ENCODE data around the gene MINDY1. TPM values are rescaled to one million over a fixed set of nuclear protein-coding genes. Genes with fewer than 3 reads are reported as not detected.

The MINDY1 gene
- total RNA-seq, 1 donor from 2014 or later: 9.9 TPM

DNA sequence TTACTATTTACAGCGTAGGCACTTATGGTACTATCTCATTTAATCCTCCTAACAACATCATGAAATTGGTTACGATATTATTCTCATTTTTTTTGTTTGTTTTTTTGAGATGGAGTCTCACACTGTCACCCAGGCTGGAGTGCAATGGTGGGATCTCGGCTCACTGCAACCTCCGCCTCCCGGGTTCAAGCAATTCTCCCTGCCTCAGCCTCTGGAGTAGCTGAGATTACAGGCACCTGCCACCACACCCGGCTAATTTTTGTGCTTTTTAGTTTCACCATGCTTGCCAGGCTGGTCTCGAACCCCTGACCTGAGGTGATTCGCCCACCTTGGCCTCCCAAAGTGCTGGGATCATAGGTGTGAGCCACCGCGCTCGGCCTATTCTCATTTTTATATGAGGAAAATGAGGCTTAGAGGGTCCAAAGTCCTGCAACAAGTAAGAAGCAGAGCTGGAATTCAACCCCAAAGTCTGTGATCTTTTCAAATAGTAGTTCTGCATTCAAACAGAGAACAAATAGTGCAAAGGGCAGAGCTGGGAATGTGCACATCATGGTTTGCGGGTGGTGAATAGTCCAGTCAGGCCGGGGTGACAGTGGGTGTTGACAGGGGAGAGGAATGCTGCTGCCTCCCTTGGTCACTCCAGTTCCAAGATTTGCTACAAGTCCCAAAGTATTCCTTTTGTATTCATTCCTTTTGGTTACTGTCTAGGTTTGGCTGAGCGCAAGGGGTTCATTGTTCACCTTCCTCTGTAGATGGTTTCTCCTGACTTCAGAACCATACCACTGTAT lies 6.2 kb upstream of the MINDY1 start:
- DNase-seq (ENCODE audit: low read depth in 2 of 2): no peak

DNA sequence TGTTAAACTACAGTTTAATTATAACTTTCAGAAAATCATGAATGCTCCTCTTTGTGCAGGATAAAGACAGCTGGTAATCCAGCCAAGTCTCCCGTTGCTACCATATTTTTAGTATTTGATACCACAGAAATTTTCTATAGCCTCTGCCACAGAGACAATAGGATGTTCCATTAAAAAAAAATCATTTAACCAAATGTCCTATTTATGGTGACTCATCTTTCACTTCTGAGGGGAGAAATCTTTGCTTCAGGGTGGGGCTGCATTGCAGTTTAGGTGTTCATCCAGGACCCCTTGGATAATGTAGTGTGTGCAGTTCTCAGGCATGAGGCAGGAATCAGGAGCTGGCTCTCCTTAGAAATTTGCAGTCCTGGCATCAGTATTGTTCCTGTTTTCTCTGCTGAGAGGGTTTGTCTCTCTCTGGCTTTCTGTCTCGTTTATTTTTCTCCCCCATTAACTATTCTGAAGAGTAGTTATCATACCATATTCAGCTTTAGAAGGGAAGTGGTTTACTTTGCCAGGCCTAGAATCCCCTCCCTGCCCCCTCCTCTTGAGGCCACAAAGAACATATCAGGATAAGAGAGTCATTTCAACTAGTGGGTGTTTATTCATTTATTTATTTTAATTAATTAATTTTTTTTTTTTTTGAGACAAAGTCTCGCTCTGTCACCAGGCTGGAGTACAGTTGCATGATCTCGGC lies 4.6 kb upstream of the MINDY1 start:
- no peak for DNase-seq (ENCODE audit: low read depth in 2 of 2)

DNA sequence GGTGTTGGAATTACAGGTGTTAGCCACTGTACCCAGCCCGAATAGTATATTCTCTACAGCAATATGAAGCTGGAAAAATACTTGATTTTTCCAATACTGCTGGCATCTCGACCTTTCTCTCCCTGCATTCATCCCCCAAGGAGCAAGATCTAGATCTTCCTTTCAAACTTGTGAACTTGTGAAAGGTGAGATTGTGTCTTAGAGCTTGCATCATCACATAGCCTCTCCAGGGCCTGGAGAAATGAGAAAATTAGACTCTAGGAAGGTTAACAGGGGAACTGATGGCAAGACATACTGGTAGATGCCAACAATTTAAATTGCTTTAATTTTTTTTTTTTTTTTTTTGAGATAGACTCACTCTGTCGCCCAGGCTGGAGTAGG lies 3.6 kb upstream of the MINDY1 start:
- no peak for DNase-seq (ENCODE audit: low read depth in 2 of 2)

DNA sequence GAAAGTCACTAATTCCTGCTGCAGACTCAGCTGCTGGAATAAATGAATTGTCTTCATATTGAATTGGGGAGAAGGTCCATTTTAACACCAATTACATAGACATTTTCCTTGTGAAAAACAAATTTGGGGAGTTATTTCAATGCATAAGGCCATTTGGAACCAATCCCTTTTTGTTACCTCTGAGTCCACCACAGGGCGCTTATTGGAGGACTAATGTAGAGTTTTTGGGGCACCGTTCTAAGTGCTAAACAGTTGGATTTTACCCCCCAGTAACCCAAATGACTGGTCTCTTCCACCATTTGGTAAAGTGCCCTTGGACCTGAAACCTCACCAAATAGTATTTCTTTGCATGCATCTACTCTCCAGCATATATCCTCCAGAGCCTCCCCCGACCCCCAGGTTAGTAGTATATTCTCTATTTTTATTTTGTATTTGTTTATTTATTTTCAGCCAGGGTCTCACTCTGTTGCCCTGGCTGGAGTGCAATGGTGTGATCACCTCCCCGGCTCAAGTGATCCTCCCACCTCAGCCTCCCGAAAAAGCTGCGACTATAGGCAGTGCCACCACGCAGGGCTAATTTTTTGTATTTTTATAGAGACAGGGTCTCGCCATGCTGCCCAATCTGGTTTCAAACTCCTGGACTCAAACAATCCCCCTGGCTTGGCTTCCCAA lies 3.1 kb upstream of the MINDY1 start:
- no peak for DNase-seq (ENCODE audit: low read depth in 2 of 2)

DNA sequence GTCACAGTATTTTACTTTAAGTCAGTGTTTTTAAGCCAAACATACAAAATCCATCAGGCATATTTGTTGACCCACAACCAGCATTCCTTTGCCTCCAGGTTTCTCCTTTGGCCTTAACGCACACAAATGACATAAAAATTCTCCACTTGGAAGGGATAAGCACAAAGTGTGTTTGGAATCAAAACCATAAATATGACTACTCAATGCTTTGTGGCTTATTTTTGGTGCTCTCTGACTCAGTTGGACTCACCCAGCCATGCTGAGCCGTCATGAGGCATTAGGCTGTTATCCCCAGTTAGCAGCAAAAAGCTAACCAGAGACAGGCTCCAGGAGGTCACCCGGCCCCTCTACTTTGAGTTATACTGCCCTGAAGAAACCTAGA lies 2.5 kb upstream of the MINDY1 start:
- DNase-seq (ENCODE audit: low read depth in 2 of 2): no peak

DNA sequence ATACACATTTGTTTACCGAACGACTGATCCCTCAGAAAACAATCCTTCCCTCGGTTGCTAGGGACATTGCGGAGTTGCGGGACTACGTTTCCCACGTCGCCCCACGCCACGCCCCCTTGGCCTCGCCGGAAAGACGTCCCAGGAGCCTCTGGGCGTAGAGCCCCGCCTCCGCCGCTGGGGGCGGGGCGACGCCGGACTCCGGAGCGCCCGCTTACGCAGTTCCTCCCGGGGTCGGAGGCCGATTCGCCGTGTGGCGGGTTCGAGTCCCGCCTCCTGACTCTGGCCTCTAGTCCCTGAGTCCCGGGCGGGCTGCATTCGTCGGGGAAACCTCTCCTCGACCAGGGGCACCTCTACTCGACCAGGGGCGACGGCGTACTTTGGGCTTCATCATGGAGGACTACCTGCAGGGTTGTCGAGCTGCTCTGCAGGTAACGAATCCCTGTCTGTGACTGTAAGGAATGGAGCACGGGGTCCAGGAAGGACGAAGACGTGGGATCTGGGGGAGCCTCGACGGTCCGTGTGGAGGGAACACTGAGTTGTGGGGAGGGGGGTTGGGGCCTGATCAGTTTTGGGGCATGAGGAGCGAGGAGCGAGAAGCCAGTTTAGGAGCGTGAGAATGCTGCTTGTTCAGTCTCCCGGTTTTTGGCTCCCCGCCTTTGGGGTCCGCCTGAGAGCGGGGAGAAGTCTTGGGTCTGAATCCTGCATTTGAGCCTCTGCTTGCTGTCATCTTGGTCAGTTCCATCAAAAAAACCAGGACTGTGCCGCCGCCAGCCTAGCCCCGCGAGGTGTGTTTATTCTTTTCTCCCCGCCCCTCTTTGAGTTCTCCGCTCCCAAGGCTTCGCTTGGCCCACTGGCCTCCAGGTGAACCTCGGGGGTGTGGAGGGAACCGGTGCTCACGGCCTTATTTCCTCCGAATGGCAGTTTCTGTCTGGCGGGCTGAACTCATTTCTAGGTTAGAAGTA lies 1.8 kb upstream of the MINDY1 start, which contains the start of gene PRUNE1:
Gene PRUNE1 (plus strand): TSS at position 206 of the 962 bp plus-strand sequence. CDS start 184 bp downstream, at position 390.
- DNase-seq (ENCODE audit: low read depth in 2 of 2): peak; percentile 99

DNA sequence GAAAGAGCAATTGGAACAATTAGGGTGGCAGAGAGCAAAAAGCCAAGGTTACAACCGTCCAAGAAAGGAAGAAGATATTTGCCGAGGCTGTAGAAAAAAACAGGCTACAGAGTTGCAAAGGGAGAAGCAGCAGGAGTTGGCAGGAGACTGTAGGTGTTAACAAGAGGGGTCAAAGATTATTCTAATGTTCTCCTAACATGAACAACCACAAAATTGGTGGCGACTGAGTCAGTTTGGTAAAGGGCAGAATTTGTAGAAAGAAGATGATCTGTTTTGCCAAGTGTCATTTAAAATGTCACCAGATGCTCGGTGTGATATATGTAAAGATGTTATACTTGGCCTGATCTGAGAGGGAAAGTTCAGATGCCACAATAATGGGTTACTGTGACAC lies 1.1 kb upstream of the MINDY1 start:
- DNase-seq (ENCODE audit: low read depth in 2 of 2): no peak

DNA sequence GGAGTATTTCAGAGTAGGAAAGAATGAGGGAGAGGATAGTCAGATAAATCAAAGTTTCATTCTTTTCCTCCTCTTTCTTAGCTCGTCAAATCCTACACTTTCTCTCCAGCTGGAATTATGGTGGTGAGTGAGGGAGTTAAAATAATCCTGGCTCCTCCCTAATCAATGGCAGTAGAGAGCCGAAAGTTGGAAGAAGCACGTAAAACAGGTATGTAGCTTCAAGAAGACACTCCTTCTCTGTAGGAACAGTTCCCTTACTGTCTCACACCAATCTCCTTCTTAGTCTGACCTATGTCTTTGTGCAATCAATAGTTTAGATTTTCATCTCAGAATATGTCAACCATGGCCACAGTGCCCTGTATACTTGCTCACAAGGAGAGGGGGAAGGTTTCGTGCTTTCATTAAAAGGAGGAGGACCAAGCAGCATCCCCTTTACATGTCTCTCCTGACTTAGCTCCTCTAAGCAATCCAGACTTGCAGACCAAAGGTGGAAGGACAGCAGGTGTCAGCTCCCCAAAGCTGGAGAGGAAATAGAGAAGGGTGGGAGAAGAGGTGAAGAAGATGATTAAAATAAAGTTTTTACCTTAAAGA lies 878 bp downstream of the MINDY1 start:
- no peak for DNase-seq (ENCODE audit: low read depth in 2 of 2)

DNA sequence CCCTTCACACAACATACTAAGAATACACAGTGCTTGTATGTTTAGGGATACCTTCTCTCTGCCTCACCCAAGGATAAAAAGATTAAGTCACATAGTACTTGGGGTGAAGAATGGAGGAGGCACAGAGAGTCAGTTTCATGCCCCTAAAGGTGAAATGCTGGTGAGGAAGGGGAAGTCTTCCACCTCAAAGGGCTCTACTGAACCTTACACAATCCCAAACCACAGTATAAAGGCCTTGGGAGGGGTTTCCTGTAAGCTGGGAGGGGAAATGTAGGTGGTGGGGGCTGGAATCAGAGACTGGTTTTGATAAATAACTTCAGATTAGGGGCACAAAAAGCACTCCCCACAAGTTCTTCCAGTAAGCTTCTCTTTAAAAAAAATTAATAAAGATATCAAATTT lies 3.5 kb downstream of the MINDY1 start:
- no peak for DNase-seq (ENCODE audit: low read depth in 2 of 2)

DNA sequence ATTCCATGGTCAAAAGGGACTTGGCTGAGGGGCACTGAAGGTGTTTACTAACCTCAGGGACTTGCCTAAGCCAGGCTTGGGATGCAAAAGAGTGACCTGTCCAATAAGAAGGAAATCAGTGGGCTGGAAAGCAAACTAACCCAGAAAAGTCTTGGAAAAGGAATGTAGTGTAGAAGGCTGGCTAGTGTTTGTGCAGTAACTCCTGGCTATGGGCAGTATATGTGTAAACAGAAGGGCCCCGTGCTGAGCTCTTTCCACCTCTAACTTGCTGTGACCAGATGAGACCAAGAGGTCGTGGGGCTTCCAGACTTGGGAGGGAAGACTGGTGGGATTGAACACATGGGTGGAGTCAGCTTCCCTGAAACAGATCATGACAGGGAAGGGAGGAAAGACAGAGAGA lies 4.1 kb downstream of the MINDY1 start:
- no peak for DNase-seq (ENCODE audit: low read depth in 2 of 2)

DNA sequence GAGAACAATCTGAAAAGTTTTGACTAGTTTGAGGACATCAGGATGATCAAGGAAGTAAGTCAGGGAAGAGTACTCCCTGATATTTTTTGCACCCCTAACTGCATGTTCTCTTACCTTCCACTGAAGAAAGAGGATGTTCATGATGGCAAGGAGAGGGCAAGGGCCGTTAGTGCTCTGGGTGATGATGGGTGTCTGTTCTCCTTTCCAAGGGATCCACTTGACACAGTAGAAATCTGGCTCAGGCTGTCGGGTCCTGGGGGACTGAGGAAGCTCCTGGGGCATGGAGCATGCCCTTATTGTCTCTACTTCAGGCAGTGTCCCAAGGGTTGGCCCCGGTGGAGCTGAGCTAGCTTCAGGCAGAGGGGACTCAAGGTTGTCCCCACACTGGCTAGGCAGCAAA lies 4.7 kb downstream of the MINDY1 start:
- no peak for DNase-seq (ENCODE audit: low read depth in 2 of 2)

DNA sequence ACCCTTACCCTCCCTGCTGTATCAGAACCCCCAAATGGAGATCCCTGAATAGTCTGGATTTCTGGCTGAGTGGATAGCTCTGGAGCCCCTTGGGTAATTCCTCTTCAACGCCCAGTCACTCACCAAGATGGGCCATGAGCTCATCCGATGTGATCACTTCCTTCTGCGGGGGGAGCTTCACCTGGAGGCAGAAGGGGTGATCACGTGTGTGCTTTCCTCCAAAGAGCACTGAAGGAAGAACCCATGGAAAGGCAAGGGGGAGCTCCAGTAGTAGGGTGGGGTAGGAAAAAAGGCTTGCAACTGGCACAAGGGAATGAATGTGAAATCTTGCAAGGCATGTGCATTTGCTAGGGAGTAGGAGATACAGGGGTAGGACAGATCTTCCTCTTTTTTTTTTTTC lies 5.1 kb downstream of the MINDY1 start:
- DNase-seq (ENCODE audit: low read depth in 2 of 2): peak in 1 of 2 donors; percentile 67

DNA sequence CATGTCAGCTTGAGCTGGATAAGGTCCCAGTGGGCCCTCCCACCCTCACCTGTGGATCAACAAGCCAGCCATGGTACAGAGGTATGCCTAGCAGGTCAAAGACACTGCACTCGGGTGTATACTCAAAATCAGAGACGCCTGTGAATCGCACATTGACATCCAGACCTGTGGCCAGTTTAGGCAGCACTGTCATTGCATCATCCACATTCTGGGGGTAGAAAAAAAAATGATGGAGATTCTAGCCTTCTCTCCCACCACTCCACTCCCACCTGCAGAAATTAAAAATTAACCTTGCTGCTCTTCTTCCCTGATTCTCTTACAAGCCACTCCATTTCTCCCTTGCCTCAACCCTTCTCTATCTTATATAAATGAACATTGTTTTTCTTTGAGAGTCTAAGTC lies 6.3 kb downstream of the MINDY1 start:
- DNase-seq (ENCODE audit: low read depth in 2 of 2): no peak

DNA sequence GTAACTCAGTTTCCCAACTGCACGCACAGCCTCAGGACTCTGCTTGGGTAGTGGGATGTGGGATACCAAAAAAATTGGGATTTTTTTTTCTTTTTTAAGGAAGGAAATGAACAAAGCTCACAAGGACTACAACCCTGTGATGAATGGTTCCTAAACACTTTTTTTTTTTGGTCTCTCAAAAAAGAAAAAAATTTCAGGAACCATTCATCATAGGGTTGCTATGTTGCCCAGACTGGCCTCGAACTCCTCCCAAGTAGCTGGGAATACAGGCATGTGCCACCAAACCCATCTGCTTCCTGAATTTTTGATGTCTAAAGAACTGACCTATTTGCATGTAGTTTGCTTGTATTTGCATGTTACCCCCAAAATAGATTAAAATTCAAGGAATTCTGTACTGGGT lies 6.8 kb downstream of the MINDY1 start:
- DNase-seq (ENCODE audit: low read depth in 2 of 2): peak in 1 of 2 donors; percentile 21

DNA sequence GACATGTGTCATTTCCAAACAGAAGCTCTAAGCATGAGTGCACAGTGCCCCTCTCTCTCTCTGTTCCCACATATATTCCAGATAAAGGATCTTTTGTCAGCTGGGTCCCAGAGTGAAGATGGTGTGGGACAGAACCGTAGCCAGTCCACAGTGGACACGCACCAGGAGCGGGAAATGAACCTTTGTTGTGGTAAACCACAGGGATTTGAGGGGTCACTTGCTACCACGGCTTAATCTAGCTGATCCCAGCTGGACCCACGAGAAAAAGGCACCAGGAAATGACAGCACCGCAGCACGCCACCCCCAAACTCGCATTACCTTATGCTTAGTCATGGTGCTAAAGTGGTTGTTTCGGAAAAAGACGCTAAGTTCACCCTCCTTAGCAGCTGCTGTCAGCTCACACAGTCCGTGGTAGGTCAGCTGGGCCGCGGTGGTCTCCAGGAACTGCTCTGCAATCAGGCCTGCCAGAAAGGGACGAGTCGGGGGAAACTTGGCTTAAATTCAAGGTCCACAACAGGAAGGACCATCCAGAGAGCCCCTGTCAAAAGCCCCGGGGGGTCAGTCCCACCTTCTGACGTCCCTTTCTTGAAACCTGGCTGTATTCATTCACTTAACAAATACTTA lies 7.5 kb downstream of the MINDY1 start:
- DNase-seq (ENCODE audit: low read depth in 2 of 2): peak; percentile 51 to 96

DNA sequence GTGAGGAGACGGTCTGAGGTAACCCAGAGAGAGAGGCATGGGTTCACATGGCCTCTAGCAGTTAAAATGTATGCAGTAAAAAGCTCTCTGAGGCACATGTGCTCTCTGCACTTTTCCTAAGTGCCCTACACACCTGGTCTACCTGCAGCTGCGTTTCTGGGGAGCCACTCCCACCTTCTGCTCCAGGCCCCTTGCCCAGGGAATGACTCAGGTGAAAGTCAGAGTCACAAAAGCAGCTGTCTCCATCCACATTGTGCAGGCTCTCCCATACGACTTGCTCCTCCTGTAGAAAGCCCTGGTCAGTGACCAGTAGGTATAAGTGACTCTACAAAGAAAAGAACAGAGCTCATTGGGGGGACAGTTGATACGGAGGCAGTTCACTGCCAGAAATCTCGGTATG lies 8.8 kb downstream of the MINDY1 start:
- DNase-seq (ENCODE audit: low read depth in 2 of 2): no peak

DNA sequence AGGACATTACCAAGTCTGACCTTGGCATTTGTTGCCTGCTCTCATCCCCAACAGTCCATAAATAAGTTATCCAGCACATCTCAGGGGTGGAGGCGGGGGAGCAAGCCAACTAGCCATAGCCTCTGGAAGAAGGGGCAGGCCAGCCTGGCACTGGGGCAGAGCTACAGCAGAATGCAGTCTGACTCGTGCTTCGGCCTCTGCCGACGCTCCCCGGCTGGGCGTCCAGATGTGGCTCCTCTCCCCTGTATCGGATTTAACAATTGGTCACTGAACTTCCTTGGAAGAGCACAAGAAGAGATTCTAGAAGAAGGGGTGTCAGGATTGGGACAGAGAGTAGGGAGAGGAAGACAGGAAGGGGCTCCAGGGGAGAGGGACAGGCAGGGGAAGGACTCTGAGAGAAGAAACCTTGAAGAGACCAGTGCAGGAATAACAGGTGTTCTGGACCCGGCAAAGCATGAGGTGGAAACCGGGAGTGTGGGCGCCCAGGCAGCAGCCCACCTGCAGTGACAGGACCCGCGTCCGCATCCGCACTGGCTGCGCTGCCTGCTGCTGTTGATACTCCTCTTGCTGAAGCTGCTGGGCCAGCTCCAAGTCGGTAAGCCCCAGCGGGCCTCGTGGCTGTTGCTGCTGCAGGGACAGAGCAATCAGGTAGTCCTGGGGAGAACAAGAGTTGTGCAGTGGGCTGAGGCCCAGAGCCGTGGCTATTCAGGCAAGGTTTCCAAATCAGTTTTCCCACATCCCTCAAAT lies 9.4 kb downstream of the MINDY1 start:
- DNase-seq (ENCODE audit: low read depth in 2 of 2): no peak

DNA sequence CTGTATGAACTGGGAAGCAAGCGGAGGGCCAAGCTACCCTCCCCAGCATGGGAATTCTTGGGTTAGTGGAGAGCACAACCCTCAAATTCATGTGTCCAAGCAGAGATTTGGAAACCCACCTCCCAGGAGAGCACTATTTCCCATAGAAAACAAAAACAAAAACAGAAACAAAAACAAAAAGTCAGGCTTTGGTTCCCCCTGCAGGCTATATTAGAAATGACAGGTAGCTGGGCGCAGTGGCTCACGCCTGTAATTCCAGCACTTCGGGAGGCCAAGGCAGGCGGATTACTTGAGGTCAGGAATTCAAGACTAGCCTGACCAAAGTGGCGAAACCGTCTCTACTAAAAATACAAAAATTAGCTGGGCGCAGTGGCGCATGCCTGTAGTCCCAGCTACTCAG lies 10.8 kb downstream of the MINDY1 start:
- peak; percentile 26 to 29 for DNase-seq (ENCODE audit: low read depth in 2 of 2)

DNA sequence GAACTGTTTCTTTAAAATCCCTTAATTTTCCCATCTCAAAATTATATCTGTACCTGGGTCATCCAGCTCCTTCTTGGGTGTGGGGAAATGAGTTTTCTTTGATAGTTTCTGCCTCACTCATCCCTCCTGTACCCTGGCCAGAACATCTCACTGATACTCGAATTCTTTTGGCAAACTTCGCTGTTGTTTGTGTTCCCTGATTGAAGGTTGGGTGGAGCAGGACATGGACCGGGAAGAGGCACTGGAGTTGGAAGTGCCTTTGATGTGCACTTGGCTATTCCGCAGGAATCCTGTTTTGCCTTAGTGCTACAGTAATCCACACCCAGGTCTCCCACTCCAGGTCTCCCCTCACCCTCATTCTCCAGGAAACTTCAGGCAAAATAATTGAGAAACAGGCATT lies 11.2 kb downstream of the MINDY1 start:
- DNase-seq (ENCODE audit: low read depth in 2 of 2): no peak

DNA sequence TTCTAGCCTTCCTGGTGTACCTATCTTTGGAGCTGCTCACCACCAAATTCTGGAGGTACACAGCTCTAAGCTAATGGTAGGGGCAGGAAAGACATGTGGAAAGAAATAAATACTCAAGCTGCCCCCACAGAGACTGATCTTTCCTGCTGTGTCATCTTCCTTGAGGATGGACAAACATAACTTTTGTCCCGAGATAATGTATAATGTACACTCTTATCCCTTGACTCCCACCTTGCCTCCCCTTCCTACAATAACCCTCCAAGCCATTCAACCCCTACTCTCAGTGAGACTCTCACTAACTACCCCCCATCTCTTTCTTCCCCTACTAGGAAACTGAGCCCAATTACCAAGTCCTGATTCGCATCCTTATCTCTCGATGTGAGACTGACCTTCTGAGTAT lies 12.5 kb downstream of the MINDY1 start:
- DNase-seq (ENCODE audit: low read depth in 2 of 2): no peak

Data from lung microvascular endothelial cell (primary cell).